Loucy (cell line): ENCODE results near the gene USP17L24.
"Not testable (repeated sequence)": the region's sequence is repeated elsewhere in the genome, so short reads cannot be mapped to it uniquely, and the experiment has no call there.

Source experiments
- CTCF ChIP-seq: fragments of 200-600 bp; sonication (generic); conservative IDR thresholded peaks from 2 replicates; pipeline ENCODE4 v1.5.1; 2014; ENCODE audit warnings: mild to moderate bottlenecking, antibody characterized with exemption, low read length
- EZH2phosphoT487 ChIP-seq: fragments of 200-600 bp; IDR thresholded peaks from 2 replicates; pipeline ENCODE4 v1.6.1; 2018; ENCODE audit warnings: antibody characterized with exemption, mild to moderate bottlenecking, moderate library complexity, borderline replicate concordance

GRCh38 chr4:9324865-9325264 is at the start of gene USP17L24:
- TF ChIP-seq CTCF, EZH2phosphoT487: not testable (repeated sequence)
